ENCODE data around the gene MARCHF4. TPM values are rescaled to one million over a fixed set of nuclear protein-coding genes. Genes with fewer than 3 reads are reported as not detected.

The MARCHF4 gene
- total and polyA plus RNA-seq, 9 of the 15 experiments (the other 6 are each of a cell fraction or from before 2014, with no cell fraction given) = 0.05 TPM; not detected in 8

GRCh38 chr2:216412022-216412999 lies 40.0 kb upstream of the MARCHF4 start, which contains the start of gene SMARCAL1 (continued):
- TF ChIP-seq XRCC3 (IDR thresholded peaks at IDR 0.05) (no peak), NR1H2 (CRISPR knock-in tag; IDR thresholded peaks at IDR 0.05) (no peak), ILK (tag; IDR thresholded peaks at IDR 0.05; ENCODE audit: borderline replicate concordance, low read depth) (no peak), STAT5B (CRISPR knock-in tag; IDR thresholded peaks at IDR 0.05) (no peak), ZNF318 (IDR thresholded peaks at IDR 0.05; ENCODE audit: borderline replicate concordance in 1 of 2, low read depth in 1 of 2) (no peak), ZC3H8 (IDR thresholded peaks at IDR 0.05) (no peak), JUNB (CRISPR knock-in tag; conservative IDR thresholded peaks at IDR 0.05) (no peak), MCM3 (IDR thresholded peaks at IDR 0.05) (no peak), IRF2 (CRISPR knock-in tag; IDR thresholded peaks at IDR 0.05) (peak; percentile 86)
- TF ChIP-seq, protein P1, sequence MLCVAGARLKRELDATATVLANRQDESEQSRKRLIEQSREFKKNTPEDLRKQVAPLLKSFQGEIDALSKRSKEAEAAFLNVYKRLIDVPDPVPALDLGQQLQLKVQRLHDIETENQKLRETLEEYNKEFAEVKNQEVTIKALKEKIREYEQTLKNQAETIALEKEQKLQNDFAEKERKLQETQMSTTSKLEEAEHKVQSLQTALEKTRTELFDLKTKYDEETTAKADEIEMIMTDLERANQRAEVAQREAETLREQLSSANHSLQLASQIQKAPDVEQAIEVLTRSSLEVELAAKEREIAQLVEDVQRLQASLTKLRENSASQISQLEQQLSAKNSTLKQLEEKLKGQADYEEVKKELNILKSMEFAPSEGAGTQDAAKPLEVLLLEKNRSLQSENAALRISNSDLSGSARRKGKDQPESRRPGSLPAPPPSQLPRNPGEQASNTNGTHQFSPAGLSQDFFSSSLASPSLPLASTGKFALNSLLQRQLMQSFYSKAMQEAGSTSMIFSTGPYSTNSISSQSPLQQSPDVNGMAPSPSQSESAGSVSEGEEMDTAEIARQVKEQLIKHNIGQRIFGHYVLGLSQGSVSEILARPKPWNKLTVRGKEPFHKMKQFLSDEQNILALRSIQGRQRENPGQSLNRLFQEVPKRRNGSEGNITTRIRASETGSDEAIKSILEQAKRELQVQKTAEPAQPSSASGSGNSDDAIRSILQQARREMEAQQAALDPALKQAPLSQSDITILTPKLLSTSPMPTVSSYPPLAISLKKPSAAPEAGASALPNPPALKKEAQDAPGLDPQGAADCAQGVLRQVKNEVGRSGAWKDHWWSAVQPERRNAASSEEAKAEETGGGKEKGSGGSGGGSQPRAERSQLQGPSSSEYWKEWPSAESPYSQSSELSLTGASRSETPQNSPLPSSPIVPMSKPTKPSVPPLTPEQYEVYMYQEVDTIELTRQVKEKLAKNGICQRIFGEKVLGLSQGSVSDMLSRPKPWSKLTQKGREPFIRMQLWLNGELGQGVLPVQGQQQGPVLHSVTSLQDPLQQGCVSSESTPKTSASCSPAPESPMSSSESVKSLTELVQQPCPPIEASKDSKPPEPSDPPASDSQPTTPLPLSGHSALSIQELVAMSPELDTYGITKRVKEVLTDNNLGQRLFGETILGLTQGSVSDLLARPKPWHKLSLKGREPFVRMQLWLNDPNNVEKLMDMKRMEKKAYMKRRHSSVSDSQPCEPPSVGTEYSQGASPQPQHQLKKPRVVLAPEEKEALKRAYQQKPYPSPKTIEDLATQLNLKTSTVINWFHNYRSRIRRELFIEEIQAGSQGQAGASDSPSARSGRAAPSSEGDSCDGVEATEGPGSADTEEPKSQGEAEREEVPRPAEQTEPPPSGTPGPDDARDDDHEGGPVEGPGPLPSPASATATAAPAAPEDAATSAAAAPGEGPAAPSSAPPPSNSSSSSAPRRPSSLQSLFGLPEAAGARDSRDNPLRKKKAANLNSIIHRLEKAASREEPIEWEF (CRISPR knock-in tag; IDR thresholded peaks at IDR 0.05) = no peak
- TF ChIP-seq, protein P2, sequence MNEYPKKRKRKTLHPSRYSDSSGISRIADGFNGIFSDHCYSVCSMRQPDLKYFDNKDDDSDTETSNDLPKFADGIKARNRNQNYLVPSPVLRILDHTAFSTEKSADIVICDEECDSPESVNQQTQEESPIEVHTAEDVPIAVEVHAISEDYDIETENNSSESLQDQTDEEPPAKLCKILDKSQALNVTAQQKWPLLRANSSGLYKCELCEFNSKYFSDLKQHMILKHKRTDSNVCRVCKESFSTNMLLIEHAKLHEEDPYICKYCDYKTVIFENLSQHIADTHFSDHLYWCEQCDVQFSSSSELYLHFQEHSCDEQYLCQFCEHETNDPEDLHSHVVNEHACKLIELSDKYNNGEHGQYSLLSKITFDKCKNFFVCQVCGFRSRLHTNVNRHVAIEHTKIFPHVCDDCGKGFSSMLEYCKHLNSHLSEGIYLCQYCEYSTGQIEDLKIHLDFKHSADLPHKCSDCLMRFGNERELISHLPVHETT (CRISPR knock-in tag; conservative IDR thresholded peaks at IDR 0.05 in 1 of 2, IDR thresholded peaks at IDR 0.05 in 1 of 2) = peak in 1 of 2 experiments; percentile 69; a peak in 2 of 4 replicates

Measured in K562 (cell line).